ENCODE data around the gene DCAKD.

DNA sequence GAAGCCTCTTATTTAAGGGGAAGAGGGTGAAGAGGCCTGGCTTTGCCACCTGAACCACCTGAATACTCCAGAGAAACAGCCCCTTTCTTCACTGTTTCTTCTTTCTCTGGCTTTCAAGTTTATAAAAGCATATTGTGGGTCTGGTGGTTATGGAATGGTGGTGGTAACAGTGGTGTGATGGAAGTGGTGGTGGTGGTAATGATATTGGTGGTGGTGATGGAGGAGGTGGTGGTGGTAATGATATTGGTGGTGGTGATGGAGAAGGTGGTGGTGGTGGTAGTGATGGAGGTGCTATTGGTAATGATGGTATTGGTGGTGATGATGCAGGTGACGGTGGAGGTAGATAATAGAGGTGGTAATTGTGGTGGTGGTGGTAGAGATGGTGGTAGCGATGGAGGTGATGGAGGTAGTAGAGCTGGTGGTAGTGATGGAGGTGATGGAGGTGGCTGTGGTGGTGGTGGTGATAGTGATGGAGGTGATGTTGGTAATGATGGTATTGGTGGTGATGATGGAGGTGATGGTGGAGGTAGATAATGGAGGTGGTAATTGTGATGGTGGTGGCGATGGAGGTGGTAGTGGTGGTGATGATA lies 69.2 kb downstream of the DCAKD start:
- TF ChIP-seq, protein P1, sequence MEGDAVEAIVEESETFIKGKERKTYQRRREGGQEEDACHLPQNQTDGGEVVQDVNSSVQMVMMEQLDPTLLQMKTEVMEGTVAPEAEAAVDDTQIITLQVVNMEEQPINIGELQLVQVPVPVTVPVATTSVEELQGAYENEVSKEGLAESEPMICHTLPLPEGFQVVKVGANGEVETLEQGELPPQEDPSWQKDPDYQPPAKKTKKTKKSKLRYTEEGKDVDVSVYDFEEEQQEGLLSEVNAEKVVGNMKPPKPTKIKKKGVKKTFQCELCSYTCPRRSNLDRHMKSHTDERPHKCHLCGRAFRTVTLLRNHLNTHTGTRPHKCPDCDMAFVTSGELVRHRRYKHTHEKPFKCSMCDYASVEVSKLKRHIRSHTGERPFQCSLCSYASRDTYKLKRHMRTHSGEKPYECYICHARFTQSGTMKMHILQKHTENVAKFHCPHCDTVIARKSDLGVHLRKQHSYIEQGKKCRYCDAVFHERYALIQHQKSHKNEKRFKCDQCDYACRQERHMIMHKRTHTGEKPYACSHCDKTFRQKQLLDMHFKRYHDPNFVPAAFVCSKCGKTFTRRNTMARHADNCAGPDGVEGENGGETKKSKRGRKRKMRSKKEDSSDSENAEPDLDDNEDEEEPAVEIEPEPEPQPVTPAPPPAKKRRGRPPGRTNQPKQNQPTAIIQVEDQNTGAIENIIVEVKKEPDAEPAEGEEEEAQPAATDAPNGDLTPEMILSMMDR (IDR thresholded peaks at IDR 0.05): no peak
- TF ChIP-seq EP300 (IDR thresholded peaks at IDR 0.05): no peak
